ENCODE data around the gene UBE2D1.

Gene UBE2D1

DNA sequence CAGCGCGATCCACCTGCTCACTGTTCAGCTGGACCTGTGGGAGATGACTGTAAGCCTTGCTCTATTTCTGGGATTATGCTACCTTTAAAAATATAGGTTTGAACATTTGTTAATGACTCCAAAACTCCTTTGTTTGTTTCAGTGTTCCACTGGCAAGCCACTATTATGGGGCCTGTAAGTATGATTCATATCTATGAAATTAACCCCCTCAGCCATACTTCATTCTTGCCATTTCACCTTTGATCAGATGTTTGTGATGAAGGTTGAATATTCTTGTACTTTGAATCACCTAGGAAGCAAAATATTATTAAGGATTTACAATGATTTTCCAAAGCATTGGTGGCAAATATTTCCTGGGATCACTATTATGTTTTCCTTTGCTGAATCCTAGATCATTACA, 26.5 kb downstream of the UBE2D1 start:
- TF ChIP-seq, protein P1, sequence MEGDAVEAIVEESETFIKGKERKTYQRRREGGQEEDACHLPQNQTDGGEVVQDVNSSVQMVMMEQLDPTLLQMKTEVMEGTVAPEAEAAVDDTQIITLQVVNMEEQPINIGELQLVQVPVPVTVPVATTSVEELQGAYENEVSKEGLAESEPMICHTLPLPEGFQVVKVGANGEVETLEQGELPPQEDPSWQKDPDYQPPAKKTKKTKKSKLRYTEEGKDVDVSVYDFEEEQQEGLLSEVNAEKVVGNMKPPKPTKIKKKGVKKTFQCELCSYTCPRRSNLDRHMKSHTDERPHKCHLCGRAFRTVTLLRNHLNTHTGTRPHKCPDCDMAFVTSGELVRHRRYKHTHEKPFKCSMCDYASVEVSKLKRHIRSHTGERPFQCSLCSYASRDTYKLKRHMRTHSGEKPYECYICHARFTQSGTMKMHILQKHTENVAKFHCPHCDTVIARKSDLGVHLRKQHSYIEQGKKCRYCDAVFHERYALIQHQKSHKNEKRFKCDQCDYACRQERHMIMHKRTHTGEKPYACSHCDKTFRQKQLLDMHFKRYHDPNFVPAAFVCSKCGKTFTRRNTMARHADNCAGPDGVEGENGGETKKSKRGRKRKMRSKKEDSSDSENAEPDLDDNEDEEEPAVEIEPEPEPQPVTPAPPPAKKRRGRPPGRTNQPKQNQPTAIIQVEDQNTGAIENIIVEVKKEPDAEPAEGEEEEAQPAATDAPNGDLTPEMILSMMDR (conservative IDR thresholded peaks at IDR 0.05): no peak
- H3K27ac ChIP-seq: no peak overlapping the region

DNA sequence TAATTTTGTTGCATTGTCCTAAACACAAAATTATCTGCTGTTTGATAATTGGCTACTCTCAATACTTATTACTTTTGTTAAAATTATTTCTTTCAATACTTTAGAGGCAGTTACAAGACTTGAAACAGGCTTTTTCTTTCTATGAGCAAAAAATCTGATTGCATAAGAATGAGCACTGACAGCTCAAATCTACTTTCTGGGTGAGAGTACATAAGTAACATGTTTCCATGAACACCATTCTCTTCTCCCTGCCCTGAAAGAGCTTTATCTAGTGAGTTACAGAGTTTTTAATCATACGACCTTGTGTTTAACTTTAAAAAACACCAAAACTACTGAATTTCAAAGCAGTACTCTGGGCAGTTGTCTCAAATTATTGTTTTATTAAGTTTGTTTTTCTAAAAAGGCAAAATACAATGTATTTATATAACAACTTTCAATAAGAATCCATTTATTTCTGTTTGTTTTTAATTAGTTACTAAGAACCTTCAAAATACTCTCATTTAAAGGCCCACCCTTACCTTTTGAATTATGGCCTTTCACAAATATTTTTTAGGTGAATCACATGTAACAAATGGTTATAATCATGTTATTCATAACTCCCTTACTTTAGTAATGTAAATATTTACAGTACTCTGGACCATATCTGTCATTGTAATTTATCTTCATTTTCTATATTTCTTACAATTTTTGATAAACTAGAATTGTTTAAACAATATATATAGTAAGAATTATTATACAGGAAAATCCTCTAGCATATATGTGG, 27.4 kb downstream of the UBE2D1 start:
- TF ChIP-seq, protein P1 (conservative IDR thresholded peaks at IDR 0.05): no peak

DNA sequence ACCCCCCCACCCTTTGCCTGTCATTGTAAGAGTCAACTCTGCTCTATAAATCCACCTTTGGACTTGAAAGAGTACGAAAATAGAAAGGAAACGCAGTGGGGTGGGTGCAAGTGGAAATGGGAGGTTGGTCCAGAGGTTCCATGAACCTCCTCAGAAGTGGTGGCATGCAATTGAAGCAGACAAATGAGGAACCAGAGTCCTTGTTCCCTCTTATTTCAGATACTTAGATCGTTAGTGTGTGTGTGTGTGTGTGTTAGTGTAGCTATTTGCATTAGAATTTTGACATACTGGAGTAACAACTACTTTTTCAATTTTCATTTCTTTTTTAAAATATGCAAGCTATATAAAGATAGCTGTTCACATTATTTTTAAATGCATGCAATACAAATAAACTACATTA, 32.3 kb downstream of the UBE2D1 start:
- TF ChIP-seq, protein P1 (conservative IDR thresholded peaks at IDR 0.05): no peak
- H3K27ac ChIP-seq: no peak overlapping the region

More for the DNA sequence above, 27.4 kb downstream of the UBE2D1 start:
- H3K27ac ChIP-seq: no peak overlapping the region

DNA sequence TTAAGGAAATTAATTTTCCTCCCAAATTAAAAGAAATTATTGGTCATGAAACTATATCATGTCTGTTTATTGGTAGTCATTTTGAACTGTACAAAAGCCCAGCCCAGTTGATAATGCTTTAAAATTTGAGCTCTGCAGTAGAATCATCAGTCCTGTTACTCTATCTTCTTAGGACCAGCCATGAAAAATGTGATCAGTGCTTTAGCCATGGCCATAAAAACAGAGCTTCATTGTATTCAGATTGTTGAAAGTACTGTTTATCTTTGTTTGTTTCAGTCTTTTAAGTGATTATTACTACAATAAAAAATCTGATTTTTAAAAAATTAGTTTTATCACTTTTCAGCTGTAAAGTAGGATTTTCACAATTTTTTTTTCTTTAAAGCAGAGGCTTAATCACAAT, 36.7 kb downstream of the UBE2D1 start:
- TF ChIP-seq, protein P1 (conservative IDR thresholded peaks at IDR 0.05): no peak
- no peak overlapping the region for H3K27ac ChIP-seq

DNA sequence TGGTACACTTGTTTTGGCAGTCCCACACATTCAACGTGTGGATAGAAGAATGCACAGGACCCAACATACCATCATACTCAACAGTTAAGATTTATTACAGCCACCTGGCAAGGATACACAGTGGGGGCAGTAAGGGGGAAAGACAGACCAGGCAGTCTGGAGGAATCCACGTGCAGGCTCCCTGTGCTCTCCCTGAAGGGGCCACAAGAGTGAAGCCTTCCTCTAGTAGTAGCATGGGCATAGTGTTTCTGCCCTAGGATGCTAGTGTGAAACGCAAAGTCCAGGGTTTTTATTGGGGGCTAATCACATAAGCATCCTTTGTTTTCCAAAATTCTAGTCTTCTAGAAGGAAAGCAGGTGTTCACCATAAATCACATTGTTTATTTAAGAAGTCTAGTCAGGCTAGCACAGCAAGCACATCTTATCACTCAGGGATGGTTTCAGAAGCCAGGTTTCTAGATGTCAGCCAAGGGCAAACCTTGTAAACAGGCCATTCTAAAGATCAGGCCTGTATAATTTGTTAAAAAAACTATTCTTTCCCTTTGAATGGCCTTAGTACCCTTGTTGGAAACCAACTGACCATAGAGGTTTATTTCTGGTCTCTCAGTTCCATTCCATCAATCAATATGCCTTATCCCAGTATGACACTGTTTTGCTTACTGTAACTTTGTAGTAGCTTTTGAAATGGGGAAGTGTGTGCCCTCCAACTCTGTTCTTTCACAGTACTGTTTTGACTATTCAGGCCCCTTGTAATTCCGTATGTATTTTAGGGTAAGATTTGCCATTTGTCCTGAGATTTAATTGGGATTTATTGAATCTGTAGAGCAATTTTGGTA, 38.0 kb downstream of the UBE2D1 start:
- TF ChIP-seq, protein P1 (conservative IDR thresholded peaks at IDR 0.05): no peak

DNA sequence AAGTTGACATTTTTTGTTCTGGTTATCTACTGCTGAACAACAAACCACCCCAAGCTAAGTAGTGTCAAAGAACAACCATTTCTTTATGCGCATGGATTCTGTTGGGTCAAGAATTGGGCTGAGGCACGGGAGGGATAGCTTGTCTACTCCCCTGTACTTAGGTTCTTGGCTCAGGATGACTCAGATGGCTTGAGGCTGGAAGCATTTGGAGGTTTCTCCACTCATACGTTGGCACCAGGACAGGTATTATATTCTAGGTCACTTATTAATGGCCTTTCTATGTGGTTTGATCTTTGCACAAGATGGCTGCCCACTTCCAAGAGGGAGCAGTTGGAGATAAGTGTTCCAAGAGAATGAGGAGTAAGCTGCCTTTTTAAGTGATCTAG, 38.6 kb downstream of the UBE2D1 start:
- H3K27ac ChIP-seq: no peak overlapping the region
- TF ChIP-seq, protein P1 (conservative IDR thresholded peaks at IDR 0.05): no peak

More for the DNA sequence above, 38.0 kb downstream of the UBE2D1 start:
- H3K27ac ChIP-seq: no peak overlapping the region; the same call in 1 of the 2 replicates

DNA sequence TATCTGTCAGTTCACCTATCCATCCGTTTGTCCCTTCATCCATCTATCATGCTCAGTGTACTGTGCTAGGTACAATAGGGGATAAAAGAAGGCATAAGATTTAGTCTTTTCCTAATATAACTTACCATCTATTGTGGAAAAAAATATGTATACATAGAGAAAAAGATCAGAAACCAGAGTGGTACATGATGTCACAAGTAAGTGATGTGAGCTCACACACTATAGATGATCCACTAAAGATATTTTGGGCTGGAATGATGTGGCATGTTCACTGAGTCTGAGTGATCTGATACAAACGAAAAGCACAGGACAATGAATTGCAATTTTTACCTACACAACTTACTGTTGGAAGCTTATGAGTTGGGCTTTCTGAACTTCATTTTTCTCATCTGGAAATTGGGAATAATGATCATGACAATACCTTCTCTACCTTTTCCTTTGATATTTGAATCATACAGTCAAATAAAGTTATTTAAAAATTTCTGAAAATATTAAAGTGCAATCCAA, 47.7 kb downstream of the UBE2D1 start:
- TF ChIP-seq, protein P1 (conservative IDR thresholded peaks at IDR 0.05): no peak
- no peak overlapping the region for H3K27ac ChIP-seq
